HCT116 (cell line): ENCODE results near the gene TMEM266. TPM values are rescaled to one million over a fixed set of nuclear protein-coding genes. Genes with fewer than 3 reads are reported as not detected.

ENCODE experiments used
- ATAC-seq: fragments of 200-7000 bp; cut with Tn5 transposase; 2 replicates; pipeline ENCODE4 v1.9.1; 2020; ENCODE audit warnings: mild to moderate bottlenecking, moderate library complexity
- BruUV-seq: library from RNA; stranded (reverse); fragments of 400-500 nt; replicated peaks from 2 replicates; lab custom pipeline; 2021; lab: Mats Ljungman, UMichigan
- CTCF ChIA-PET: fragments of 300-600 bp; sonication (Branson Sonifier 250); formaldehyde crosslinking; loops from one replicate; lab custom pipeline; 2021; ENCODE audit warnings: antibody characterized with exemption; lab: Charles Lee
- POLR2A ChIA-PET: fragments of 300-600, 350-600 bp; sonication (Branson Sonifier 250); formaldehyde crosslinking; loops from one replicate; lab custom pipeline; 2021; ENCODE audit warnings: antibody characterized with exemption; lab: Charles Lee
- RAD21 ChIA-PET, 2 experiments: fragments of 300-600 bp; sonication (Branson Sonifier 250); formaldehyde crosslinking; loops; one replicate each; lab custom pipeline; 2023; ENCODE audit warnings: low total read pairs in 2 of 2; ENCODE audit not compliant: uncharacterized antibody in 2 of 2, unreplicated experiment in 2 of 2, low non-redundant PET in 1 of 2; lab: Charles Lee
- DNase-seq: peaks from one replicate; pipeline ENCODE4 v3.0.0-alpha.2; 2010; ENCODE audit warnings: low read depth, low spot score
- H2AFZ ChIP-seq: fragments of 200-600 bp; shearing (Covaris generic), sonication (generic); 2 replicates; pipeline ENCODE4 v1.6.1; 2017; ENCODE audit warnings: low read depth, mixed run types, mixed read lengths, antibody characterized with exemption, low read length; ENCODE audit not compliant: poor library complexity, severe bottlenecking
- H3K27ac ChIP-seq: 2 replicates; pipeline ENCODE4 v1.5.1; 2012; ENCODE audit warnings: low read depth, low read length
- H3K27me3 ChIP-seq: fragments of 200-600 bp; sonication (generic); 2 replicates; pipeline ENCODE4 v1.6.1; 2016; ENCODE audit warnings: mixed run types, low read length, mixed read lengths; ENCODE audit not compliant: insufficient read depth
- H3K36me3 ChIP-seq, 2 experiments: fragments of 200-500 bp in 1 of 2; fragments of 200-600 bp in 1 of 2; sonication (Bioruptor generic) in 1 of 2; sonication (generic) in 1 of 2; 2 replicates each; pipeline versions ENCODE4 v1.5.1 to v1.6.1; 2014 to 2016; ENCODE audit warnings: low read length in 2 of 2, inconsistent platforms in 1 of 2, mixed read lengths in 1 of 2, mixed run types in 1 of 2; ENCODE audit not compliant: insufficient read depth in 2 of 2, control insufficient read depth in 1 of 2
- H3K4me1 ChIP-seq, 2 experiments: fragments of 200-600 bp in 1 of 2; sonication (generic) in 1 of 2; 2 replicates each; pipeline versions ENCODE4 v1.5.1 to v1.6.1; 2012 to 2017; ENCODE audit warnings: low read length in 2 of 2, inconsistent platforms in 1 of 2, mild to moderate bottlenecking in 1 of 2, mixed read lengths in 1 of 2, mixed run types in 1 of 2, moderate library complexity in 1 of 2; ENCODE audit not compliant: insufficient read depth in 2 of 2, control insufficient read depth in 1 of 2
- H3K4me2 ChIP-seq: fragments of 200-600 bp; sonication (generic); 2 replicates; pipeline ENCODE4 v1.6.1; 2017; ENCODE audit warnings: mixed run types, low read length, mixed read lengths
- H3K4me3 ChIP-seq, 2 experiments: fragments of 200-600 bp in 1 of 2; sonication (generic) in 1 of 2; replicated peaks in 1 of 2; 2 replicates each; pipeline ENCODE4 v1.5.1; 2011 to 2016; ENCODE audit warnings: low read length in 2 of 2, control low read depth in 1 of 2, low read depth in 1 of 2, mild to moderate bottlenecking in 1 of 2, mixed read lengths in 1 of 2, mixed run types in 1 of 2
- H3K79me2 ChIP-seq: fragments of 200-600 bp; sonication (generic); 2 replicates; pipeline ENCODE4 v1.6.1; 2017; ENCODE audit warnings: mild to moderate bottlenecking, mixed run types, low read length, moderate library complexity, mixed read lengths; ENCODE audit not compliant: insufficient read depth
- H3K9ac ChIP-seq: fragments of 200-600 bp; sonication (generic); 2 replicates; pipeline ENCODE4 v1.6.1; 2016; ENCODE audit warnings: low read length, mixed read lengths
- H3K9me2 ChIP-seq: fragments of 200-600 bp; sonication (generic), shearing (Covaris generic); 2 replicates; pipeline ENCODE4 v1.6.1; 2017; ENCODE audit warnings: mixed run types, mild to moderate bottlenecking, moderate library complexity; ENCODE audit not compliant: insufficient read depth
- H3K9me3 ChIP-seq, 2 experiments: fragments of 200-500 bp in 1 of 2; fragments of 200-600 bp in 1 of 2; sonication (Bioruptor generic) in 1 of 2; sonication (generic) in 1 of 2; 2 replicates each; pipeline ENCODE4 v1.6.1; 2014 to 2017; ENCODE audit warnings: low read length in 2 of 2, mixed read lengths in 2 of 2, inconsistent platforms in 1 of 2, low read depth in 1 of 2, mild to moderate bottlenecking in 1 of 2, mixed run types in 1 of 2, moderate library complexity in 1 of 2; ENCODE audit not compliant: control insufficient read depth in 1 of 2, insufficient read depth in 1 of 2
- H4K20me1 ChIP-seq: fragments of 200-600 bp; sonication (generic), shearing (Covaris generic); 2 replicates; pipeline ENCODE4 v1.6.1; 2017; ENCODE audit warnings: mixed run types, mild to moderate bottlenecking, moderate library complexity; ENCODE audit not compliant: insufficient read depth
- ATF3 ChIP-seq: IDR thresholded peaks from 2 replicates; pipeline ENCODE4 v1.6.1; 2012
- CEBPB ChIP-seq: IDR thresholded peaks from 2 replicates; pipeline ENCODE4 v1.6.1; 2012; ENCODE audit warnings: low read depth
- EGR1 ChIP-seq: IDR thresholded peaks from 2 replicates; pipeline ENCODE4 v1.6.1; 2012; ENCODE audit warnings: low read depth
- EZH2 ChIP-seq: fragments of 200-600 bp; sonication (generic); IDR thresholded peaks from 2 replicates; pipeline ENCODE4 v1.6.1; 2017; ENCODE audit warnings: antibody characterized with exemption, mixed run types
- EZH2phosphoT487 ChIP-seq: fragments of 200-600 bp; IDR thresholded peaks from 2 replicates; pipeline ENCODE4 v1.6.1; 2018; ENCODE audit warnings: antibody characterized with exemption, borderline replicate concordance
- JUND ChIP-seq: IDR thresholded peaks from 2 replicates; pipeline ENCODE4 v1.6.1; 2012
- MAX ChIP-seq: IDR thresholded peaks from 2 replicates; pipeline ENCODE4 v1.6.1; 2012
- POLR2A ChIP-seq: IDR thresholded peaks from 2 replicates; pipeline ENCODE4 v1.7.0; 2011; ENCODE audit warnings: borderline replicate concordance; ENCODE audit not compliant: insufficient read depth, insufficient read length; ENCODE audit errors: extremely low read depth
- RAD21 ChIP-seq: IDR thresholded peaks from 2 replicates; pipeline ENCODE4 v1.6.1; 2012; ENCODE audit warnings: low read depth, mild to moderate bottlenecking
- SP1 ChIP-seq: IDR thresholded peaks from 2 replicates; pipeline ENCODE4 v1.6.1; 2012; ENCODE audit warnings: low read depth
- TCF7L2 ChIP-seq: IDR thresholded peaks from 2 replicates; pipeline ENCODE4 v1.7.0; 2011; ENCODE audit warnings: borderline replicate concordance, inconsistent platforms; ENCODE audit not compliant: insufficient read depth, insufficient read length; ENCODE audit errors: extremely low read depth
- YY1 ChIP-seq: IDR thresholded peaks from 2 replicates; pipeline ENCODE4 v1.6.1; 2011; ENCODE audit warnings: low read length, low read depth, moderate library complexity, mild to moderate bottlenecking; ENCODE audit not compliant: insufficient replicate concordance; ENCODE audit errors: extremely low read depth
- ZNF274 ChIP-seq: fragments of 200-500 bp; sonication (Bioruptor generic); IDR thresholded peaks from 2 replicates; pipeline ENCODE4 v1.6.1; 2014; ENCODE audit warnings: mild to moderate bottlenecking, low read depth, low read length, inconsistent platforms
- intact Hi-C: fragments of 100-400 bp; cut with micrococcal nuclease; formaldehyde crosslinking; loops from 2 replicates; pipeline ENCODE4 v1.10.0; 2022
- total RNA-seq: library from RNA; stranded (reverse); gene quantifications from one replicate; pipeline ENCODE4 v1.2.1, GENCODE V29; 2021; ENCODE audit not compliant: unreplicated experiment
- TF ChIP-seq, protein P1 (sequence below): IDR thresholded peaks from 2 replicates; pipeline ENCODE4 v1.6.1; 2012; ENCODE audit warnings: low read depth
- TF ChIP-seq, protein P2 (sequence below), 3 experiments: fragments of 200-600 bp in 1 of 3; sonication (generic) in 1 of 3; IDR thresholded peaks in 2 of 3; conservative IDR thresholded peaks in 1 of 3; 2 replicates each; pipeline ENCODE4 v1.5.1; 2012 to 2017; ENCODE audit warnings: low read depth in 2 of 3, low read length in 2 of 3, antibody characterized with exemption in 1 of 3, borderline replicate concordance in 1 of 3, control low read depth in 1 of 3, mild to moderate bottlenecking in 1 of 3, mixed read lengths in 1 of 3, mixed run types in 1 of 3, moderate library complexity in 1 of 3; ENCODE audit not compliant: insufficient read depth in 1 of 3

Gene TMEM266
- total RNA-seq, 1 experiment from 2014 or later: 0.91 TPM

DNA sequence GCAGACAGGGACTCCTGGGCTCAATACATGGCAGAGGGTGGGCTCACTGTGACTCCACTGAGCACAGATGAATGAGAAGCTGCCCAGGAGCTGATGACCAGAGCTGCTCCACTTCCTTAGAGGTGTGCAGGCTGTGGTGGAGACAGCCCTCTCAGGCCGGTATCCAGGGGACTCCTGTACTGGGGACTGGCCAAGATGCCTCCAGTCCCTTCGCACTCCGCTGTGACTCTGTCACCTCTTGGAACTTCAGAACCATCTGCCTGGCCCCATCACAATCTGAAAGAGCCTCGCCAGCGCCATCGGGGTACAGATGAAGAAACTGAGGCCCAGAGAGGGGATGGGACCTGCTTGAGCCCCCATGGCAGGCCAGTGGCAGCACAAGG is 140.3 kb downstream of the TMEM266 start:
- Histone ChIP-seq H3K9me2 (no peaks in the 10 kb centered on the region), H3K9ac (no peak overlapping the region), H3K27me3 (no peaks in the 10 kb centered on the region), H3K9me3 (no peaks in the 10 kb centered on the region), H3K36me3 (no peaks in the 10 kb centered on the region), H3K4me2 (peak overlapping the region; percentile 13; the same call in 1 of the 2 replicates), H2AFZ (no peak overlapping the region)
- RAD21 ChIA-PET: no interaction called here
- DNase-seq (no peak), ATAC-seq (no peak)
- POLR2A ChIA-PET: interaction anchor here (1.3 kb wide), 1 partner anchor 15 kb away, joined by 3 read pairs; no protein-coding TSS in a partner anchor
- CTCF ChIA-PET: interaction anchor here (1.4 to 2.3 kb wide), 2 partner anchors 14 to 390 kb away, joined by 3 to 8 read pairs; no protein-coding TSS in a partner anchor
- no peak for TF ChIP-seq EZH2phosphoT487
- TF ChIP-seq, all 23 proteins: peak for 0
- no peaks in the 10 kb centered on the region for H4K20me1 ChIP-seq
- no peak overlapping the region for H3K27ac ChIP-seq
- no TSS peak for BruUV-seq
- H3K4me1 ChIP-seq: peaks cover 52 to 59% of the 10 kb centered on the region in 2 experiments
- H3K79me2 ChIP-seq: no peaks in the 10 kb centered on the region
- intact Hi-C loops: no loop called here
- H3K4me3 ChIP-seq: no peak overlapping the region

DNA sequence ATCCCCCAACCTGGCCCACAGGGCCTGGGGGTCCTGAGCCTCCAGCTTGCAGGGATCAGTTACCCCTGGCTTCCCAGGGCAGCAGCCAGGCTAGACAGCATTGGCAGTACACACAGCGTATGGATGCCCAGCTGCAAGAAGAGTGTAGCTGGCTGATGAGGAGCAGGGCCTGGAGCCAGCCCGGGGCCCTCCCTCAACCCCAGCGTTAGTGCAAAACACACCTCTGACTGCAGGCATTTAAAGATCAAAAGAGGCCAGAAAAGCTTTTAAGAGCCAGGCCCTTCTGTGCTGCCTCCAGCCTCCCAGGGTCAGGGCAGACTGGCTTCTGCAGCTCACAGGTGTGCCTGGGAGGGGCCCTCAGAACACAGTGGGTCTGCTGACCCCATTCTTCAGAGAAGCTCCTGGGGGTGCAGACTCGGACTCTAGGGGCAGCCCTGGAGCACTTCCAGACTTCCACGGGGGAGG is 140.9 kb downstream of the TMEM266 start:
- POLR2A ChIA-PET: interaction anchor here (1.3 kb wide), 1 partner anchor 15 kb away, joined by 3 read pairs; no protein-coding TSS in a partner anchor
- TF ChIP-seq ZNF274 (no peak), EGR1 (no peak), SP1 (no peak), EZH2 (no peak), RAD21 (no peak), JUND (no peak), YY1 (no peak), TCF7L2 (no peak), CEBPB (no peak), ATF3 (no peak), MAX (no peak), POLR2A (no peak)
- TF ChIP-seq, protein P1, sequence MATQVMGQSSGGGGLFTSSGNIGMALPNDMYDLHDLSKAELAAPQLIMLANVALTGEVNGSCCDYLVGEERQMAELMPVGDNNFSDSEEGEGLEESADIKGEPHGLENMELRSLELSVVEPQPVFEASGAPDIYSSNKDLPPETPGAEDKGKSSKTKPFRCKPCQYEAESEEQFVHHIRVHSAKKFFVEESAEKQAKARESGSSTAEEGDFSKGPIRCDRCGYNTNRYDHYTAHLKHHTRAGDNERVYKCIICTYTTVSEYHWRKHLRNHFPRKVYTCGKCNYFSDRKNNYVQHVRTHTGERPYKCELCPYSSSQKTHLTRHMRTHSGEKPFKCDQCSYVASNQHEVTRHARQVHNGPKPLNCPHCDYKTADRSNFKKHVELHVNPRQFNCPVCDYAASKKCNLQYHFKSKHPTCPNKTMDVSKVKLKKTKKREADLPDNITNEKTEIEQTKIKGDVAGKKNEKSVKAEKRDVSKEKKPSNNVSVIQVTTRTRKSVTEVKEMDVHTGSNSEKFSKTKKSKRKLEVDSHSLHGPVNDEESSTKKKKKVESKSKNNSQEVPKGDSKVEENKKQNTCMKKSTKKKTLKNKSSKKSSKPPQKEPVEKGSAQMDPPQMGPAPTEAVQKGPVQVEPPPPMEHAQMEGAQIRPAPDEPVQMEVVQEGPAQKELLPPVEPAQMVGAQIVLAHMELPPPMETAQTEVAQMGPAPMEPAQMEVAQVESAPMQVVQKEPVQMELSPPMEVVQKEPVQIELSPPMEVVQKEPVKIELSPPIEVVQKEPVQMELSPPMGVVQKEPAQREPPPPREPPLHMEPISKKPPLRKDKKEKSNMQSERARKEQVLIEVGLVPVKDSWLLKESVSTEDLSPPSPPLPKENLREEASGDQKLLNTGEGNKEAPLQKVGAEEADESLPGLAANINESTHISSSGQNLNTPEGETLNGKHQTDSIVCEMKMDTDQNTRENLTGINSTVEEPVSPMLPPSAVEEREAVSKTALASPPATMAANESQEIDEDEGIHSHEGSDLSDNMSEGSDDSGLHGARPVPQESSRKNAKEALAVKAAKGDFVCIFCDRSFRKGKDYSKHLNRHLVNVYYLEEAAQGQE: no peak
- TF ChIP-seq, protein P2, sequence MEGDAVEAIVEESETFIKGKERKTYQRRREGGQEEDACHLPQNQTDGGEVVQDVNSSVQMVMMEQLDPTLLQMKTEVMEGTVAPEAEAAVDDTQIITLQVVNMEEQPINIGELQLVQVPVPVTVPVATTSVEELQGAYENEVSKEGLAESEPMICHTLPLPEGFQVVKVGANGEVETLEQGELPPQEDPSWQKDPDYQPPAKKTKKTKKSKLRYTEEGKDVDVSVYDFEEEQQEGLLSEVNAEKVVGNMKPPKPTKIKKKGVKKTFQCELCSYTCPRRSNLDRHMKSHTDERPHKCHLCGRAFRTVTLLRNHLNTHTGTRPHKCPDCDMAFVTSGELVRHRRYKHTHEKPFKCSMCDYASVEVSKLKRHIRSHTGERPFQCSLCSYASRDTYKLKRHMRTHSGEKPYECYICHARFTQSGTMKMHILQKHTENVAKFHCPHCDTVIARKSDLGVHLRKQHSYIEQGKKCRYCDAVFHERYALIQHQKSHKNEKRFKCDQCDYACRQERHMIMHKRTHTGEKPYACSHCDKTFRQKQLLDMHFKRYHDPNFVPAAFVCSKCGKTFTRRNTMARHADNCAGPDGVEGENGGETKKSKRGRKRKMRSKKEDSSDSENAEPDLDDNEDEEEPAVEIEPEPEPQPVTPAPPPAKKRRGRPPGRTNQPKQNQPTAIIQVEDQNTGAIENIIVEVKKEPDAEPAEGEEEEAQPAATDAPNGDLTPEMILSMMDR (IDR thresholded peaks at IDR 0.05 in 2 of 3, conservative IDR thresholded peaks at IDR 0.05 in 1 of 3; ENCODE audit: borderline replicate concordance in 1 of 3, insufficient read depth in 1 of 3, low read depth in 2 of 3, low read length in 2 of 3): no peak

More for the DNA sequence above, 140.9 kb downstream of the TMEM266 start:
- Histone ChIP-seq H3K36me3 (no peaks in the 10 kb centered on the region), H3K27me3 (no peaks in the 10 kb centered on the region), H2AFZ (no peak overlapping the region), H3K27ac (no peak overlapping the region), H3K79me2 (no peaks in the 10 kb centered on the region), H3K4me1 (peaks cover 52 to 59% of the 10 kb centered on the region in 2 experiments), H3K4me2 (peak overlapping the region; percentile 13; the same call in 1 of the 2 replicates), H3K9ac (no peak overlapping the region), H3K9me3 (no peaks in the 10 kb centered on the region), H3K9me2 (no peaks in the 10 kb centered on the region), H4K20me1 (no peaks in the 10 kb centered on the region), H3K4me3 (no peak overlapping the region)
- CTCF ChIA-PET: interaction anchor here (2.3 kb wide), 1 partner anchor 15 kb away, joined by 8 read pairs; no protein-coding TSS in a partner anchor
- no peak for DNase-seq
- no peak for ATAC-seq
- RAD21 ChIA-PET: no interaction called here
- BruUV-seq: no TSS peak
- intact Hi-C loops: no loop called here
